HG03469 (cell line): Measurements from ENCODE around the gene KLHDC8A.

ENCODE experiments used
- ATAC-seq: cut with Tn5 transposase; IDR thresholded peaks from one replicate; pipeline ENCODE4 v1.9.1; 2021; ENCODE audit warnings: mild to moderate bottlenecking, moderate library complexity, moderate number of reproducible peaks; ENCODE audit not compliant: unreplicated experiment

KLHDC8A gene

GRCh38 chr1:205319081-205320018 lies 37.4 kb downstream of the KLHDC8A start:
- ATAC-seq, result no peak

- no peak for ATAC-seq
Observed at GRCh38 chr1:205318231-205318991, 38.3 kb downstream of the KLHDC8A start.

- no peak for ATAC-seq
Observed at GRCh38 chr1:205317311-205317917, 39.3 kb downstream of the KLHDC8A start.

GRCh38 chr1:205316161-205316566 lies 40.6 kb downstream of the KLHDC8A start:
- no peak for ATAC-seq

- ATAC-seq, result no peak
Observed at GRCh38 chr1:205315008-205315618, 41.6 kb downstream of the KLHDC8A start.

- ATAC-seq, result no peak
Observed at GRCh38 chr1:205313563-205314308, 43.0 kb downstream of the KLHDC8A start.

GRCh38 chr1:205312866-205313562 lies 43.7 kb downstream of the KLHDC8A start:
- ATAC-seq, result no peak

- no peak for ATAC-seq
Observed at GRCh38 chr1:205310976-205311704, 45.6 kb downstream of the KLHDC8A start.

- no peak for ATAC-seq
Observed at GRCh38 chr1:205309741-205310140, 47.0 kb downstream of the KLHDC8A start.

- no peak for ATAC-seq
Observed at GRCh38 chr1:205306929-205307566, 49.7 kb downstream of the KLHDC8A start.

- ATAC-seq, result no peak
Observed at GRCh38 chr1:205304695-205305070, 52.0 kb downstream of the KLHDC8A start.

- ATAC-seq, result no peak
Observed at GRCh38 chr1:205304046-205304694, 52.6 kb downstream of the KLHDC8A start.

- no peak for ATAC-seq
Observed at GRCh38 chr1:205303247-205303888, 53.4 kb downstream of the KLHDC8A start.

- ATAC-seq, result no peak
Observed at GRCh38 chr1:205301842-205302588, 54.7 kb downstream of the KLHDC8A start.

GRCh38 chr1:205301205-205301821 lies 55.4 kb downstream of the KLHDC8A start:
- ATAC-seq, result no peak

GRCh38 chr1:205300149-205300548 lies 56.6 kb downstream of the KLHDC8A start:
- ATAC-seq, result no peak
